ENCODE measurements around the gene SLC45A1.
A peak's percentile ranks its signal among the peaks of the same experiment; 100 is the strongest.

SLC45A1 gene

DNA sequence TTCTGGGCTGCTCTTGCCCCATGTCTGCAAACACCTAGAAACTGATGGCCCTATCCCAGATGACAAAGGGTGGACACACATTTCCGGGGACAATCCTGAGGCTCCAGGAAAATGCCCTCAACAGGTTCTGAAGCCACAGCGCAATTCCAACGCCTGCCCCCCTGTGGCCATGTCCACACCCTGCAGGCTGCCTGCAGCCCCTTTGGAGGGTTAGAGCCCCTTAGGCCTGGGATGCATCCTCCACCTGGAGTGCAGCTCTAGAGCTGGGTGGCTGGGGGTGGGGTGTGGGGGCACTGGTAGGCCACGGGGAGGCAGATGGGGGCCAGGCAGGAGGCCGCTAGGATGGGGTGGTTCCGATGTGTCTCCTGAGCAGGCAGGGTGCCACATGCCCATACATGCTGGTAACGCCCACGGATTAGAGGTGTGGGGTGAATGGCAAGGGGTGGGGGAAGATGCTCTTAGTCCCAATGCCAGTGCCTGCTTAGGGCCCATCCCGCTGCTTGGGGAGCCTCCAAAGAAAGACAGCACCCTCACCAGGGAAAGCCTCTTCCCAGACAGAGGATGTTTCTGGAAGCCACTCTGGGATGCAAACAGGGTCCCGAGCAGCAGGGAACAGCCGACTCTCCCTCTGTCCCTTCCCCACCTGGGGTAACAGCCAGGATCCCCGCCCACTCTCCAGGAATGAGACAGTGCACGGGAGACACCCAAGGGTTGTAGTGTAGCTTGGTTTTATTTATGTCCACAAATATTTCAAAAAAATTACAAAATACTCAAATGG is 34.0 kb downstream of the SLC45A1 start:
- no peak overlapping the region for H3K4me3 ChIP-seq (ENCODE audit: low read length)
- peak; percentile 85 for DNase-seq (ENCODE audit: low read depth)
- TF ChIP-seq, protein P1, sequence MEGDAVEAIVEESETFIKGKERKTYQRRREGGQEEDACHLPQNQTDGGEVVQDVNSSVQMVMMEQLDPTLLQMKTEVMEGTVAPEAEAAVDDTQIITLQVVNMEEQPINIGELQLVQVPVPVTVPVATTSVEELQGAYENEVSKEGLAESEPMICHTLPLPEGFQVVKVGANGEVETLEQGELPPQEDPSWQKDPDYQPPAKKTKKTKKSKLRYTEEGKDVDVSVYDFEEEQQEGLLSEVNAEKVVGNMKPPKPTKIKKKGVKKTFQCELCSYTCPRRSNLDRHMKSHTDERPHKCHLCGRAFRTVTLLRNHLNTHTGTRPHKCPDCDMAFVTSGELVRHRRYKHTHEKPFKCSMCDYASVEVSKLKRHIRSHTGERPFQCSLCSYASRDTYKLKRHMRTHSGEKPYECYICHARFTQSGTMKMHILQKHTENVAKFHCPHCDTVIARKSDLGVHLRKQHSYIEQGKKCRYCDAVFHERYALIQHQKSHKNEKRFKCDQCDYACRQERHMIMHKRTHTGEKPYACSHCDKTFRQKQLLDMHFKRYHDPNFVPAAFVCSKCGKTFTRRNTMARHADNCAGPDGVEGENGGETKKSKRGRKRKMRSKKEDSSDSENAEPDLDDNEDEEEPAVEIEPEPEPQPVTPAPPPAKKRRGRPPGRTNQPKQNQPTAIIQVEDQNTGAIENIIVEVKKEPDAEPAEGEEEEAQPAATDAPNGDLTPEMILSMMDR (IDR thresholded peaks at IDR 0.05; ENCODE audit: insufficient read depth, low read depth, low read length, missing control alignments) = peak; percentile 59

DNA sequence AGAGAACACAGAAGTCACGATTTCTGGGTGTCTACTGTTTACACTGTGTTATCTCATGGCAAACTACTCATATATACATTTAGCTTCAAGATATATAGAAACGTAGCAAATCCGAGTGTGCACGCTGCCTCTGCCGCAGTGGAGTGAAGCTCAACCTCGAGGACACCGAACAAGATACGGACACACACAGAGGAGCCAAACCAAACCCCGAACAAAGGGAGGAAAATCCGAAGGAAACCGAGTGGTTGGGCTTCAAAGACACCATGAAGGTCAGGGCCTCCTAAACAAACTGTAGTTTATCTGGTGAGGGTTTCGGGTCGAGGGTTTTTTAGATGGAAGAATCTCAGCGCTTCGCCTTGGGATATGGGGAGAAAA is 34.5 kb downstream of the SLC45A1 start:
- H3K4me3 ChIP-seq (ENCODE audit: low read length) = no peak overlapping the region
- no peak for DNase-seq (ENCODE audit: low read depth)
- TF ChIP-seq, protein P1 (IDR thresholded peaks at IDR 0.05; ENCODE audit: insufficient read depth, low read depth, low read length, missing control alignments) = no peak

DNA sequence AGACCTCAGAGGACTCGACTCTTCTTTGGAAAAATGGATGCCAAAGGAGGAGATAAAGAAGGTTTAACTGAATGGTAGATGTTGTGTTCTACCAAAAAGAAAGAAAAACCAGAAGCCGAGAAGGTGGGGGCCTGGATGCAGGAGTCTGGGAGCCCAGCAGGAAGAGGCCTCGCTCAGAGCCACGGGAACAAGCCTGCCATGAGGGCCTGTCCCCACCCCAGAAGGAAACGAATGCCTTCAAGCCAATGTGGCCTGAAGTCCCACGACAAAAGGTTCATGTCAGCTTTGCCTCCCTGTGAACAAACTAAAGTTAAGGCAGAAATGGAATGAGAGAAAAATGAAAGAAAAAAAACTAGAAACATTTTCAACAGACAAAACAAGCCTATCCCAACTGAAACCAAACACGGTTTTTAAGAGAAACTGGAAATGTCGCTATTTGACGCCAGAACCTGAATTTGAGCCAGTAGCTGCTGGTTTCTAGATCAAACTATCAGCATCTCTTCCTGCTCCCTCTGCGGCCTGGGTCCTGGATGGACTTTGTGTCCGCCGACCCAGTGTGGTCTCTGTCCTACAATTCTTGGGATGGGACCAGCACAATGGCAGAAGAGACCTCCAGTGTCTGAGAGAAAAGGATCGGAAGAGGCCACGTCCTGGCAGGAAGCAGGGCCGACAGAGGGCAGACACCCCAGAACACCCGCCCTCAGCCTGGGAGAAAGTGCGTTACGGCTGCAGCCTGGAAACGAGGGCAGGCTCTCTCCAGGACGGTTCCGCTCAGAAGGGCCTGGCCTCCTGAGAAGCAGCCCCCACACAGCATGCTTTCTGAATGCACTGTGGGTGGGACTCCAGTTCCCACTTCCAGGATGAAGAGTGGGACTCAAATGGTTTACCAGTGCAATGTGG is 35.2 kb downstream of the SLC45A1 start:
- TF ChIP-seq, protein P1 (IDR thresholded peaks at IDR 0.05; ENCODE audit: insufficient read depth, low read depth, low read length, missing control alignments) = no peak
- no peak overlapping the region for H3K4me3 ChIP-seq (ENCODE audit: low read length)
- DNase-seq (ENCODE audit: low read depth) = no peak

DNA sequence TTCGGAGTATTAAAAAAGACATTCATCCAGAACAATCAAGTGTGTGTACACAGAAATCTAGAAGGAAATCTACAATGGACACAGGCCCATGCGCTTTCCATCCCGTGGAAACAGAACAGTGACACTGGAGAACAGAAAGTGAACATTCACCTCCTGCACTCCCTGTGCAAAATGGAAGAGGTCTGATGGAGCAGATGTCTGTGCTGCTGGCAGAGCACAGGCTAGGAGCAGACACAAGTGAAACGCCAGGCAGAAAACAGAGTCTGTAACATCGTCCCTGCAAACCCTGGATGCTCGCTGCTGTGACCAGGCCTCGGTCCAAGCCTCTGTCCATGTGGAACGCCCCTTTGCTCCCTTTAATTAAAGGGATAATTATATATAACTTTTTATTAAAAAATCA is 36.1 kb downstream of the SLC45A1 start:
- TF ChIP-seq, protein P1 (IDR thresholded peaks at IDR 0.05; ENCODE audit: insufficient read depth, low read depth, low read length, missing control alignments) = no peak
- DNase-seq (ENCODE audit: low read depth) = no peak
- H3K4me3 ChIP-seq (ENCODE audit: low read length) = no peak overlapping the region

DNA sequence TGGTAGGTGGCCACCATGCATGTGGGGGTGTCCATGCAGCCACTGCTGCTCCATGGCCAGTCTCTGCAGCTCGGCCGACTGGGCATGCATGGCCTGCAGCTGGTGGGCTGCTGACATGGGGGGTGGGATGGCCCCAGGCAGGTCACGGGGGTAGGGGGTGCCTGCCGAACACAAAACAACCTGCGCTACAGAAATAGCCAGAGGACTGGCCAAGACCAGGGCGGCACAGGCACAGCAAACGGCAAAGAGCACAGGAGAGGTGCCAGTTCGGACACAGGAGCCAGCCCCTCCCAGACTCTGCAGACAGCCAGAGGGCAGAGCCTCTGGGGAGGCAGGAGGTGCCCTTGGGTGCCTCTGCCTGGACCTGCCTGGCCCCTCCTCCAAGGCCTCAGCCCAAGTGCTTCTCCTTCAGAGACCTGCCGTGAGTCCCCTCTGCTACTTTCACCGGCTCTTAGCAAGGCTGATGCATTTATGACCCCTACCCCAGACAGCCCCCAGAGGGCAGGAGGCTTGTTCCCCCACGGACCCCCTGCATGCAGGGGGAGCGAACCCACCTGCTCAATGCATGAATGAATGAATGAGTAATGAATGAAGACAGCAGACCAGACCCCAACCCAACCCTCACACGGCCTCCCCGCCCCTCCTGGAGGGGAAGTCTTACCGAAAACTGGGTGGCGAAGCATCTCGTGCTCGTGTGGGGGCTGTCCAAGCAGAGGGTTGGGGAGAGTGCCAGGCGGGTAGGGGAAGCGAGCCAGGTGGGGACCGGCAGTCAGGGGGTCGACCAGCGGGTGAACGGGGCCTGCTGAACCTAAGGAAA is 37.7 kb downstream of the SLC45A1 start:
- H3K4me3 ChIP-seq (ENCODE audit: low read length) = no peak overlapping the region
- TF ChIP-seq, protein P1 (IDR thresholded peaks at IDR 0.05; ENCODE audit: insufficient read depth, low read depth, low read length, missing control alignments) = no peak
- DNase-seq (ENCODE audit: low read depth) = no peak

DNA sequence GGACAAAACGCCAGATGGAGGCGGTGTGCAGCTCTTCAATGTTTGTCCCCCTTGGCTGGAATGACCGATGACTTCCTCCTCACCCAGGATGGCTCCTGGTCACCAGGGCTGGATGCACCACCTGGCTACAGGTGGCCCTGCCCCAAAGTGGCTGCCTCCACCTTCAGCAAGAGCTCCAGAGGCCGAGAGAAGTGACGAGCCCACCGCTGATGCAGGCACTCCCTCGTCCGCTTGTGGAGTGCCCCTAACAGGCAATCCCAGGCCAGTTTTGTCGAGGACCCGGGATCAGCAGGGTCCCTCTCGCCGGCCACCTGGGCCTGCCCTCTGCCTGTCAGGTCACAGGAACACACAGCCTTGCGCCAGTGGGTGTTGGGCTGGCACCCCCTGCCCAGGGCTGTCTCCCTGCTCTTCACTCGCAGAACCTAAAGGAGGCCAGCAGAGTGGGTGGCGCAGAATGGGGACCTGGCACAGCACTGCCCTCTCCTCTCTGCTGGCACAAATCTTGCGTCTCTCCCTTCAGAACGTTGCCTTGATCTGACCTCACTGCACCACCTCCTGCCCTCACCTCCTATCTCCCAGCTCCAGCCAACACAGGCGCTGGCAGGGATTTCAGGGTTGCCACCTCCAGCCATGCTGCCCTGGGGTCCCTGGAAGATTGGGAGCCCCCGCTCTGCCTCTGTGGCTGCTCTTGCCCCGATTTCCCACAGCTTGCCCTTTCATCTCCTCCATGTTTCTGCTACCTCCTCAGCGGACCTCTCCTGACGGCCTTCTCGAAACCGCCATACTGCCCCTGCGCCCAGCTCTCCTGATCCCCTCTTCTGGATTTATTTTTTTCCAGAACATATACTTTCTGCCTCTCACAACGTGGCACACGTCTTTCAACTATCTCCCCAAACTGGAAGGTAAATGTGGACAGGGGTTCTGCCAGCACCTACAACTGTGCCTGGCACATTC is 38.6 kb downstream of the SLC45A1 start:
- DNase-seq (ENCODE audit: low read depth) = no peak
- H3K4me3 ChIP-seq (ENCODE audit: low read length) = no peak overlapping the region
- TF ChIP-seq, protein P1 (IDR thresholded peaks at IDR 0.05; ENCODE audit: insufficient read depth, low read depth, low read length, missing control alignments) = no peak
